Thyroid gland (tissue), 4 donors: ENCODE results near the gene RRM2. TPM values are rescaled to one million over a fixed set of nuclear protein-coding genes. Genes with fewer than 3 reads are reported as not detected.

ENCODE experiments used
- DNase-seq, 2 donors: peaks; one replicate each; pipeline ENCODE4 v3.0.0-alpha.2; 2019
- H3K27ac ChIP-seq, 3 donors: fragments of 200-600 bp; sonication (generic); 1 replicate in 2 of 3; 2 replicates in 1 of 3; pipeline ENCODE4 v1.5.1; 2016 to 2019; ENCODE audit warnings: mild to moderate bottlenecking in 1 of 3, moderate library complexity in 1 of 3
- H3K27me3 ChIP-seq: fragments of 200-600 bp; sonication (generic); one replicate; pipeline ENCODE4 v1.5.1; 2019
- H3K36me3 ChIP-seq, 2 donors: fragments of 200-600 bp; sonication (generic); one replicate each; pipeline ENCODE4 v1.5.1; 2016 to 2019
- H3K4me1 ChIP-seq, 2 donors: fragments of 200-600 bp; sonication (generic); one replicate each; pipeline ENCODE4 v1.5.1; 2017 to 2019
- H3K4me3 ChIP-seq, 3 donors: fragments of 200-600 bp; sonication (generic); replicated peaks in 1 of 3; 1 replicate in 2 of 3; 2 replicates in 1 of 3; pipeline ENCODE4 v1.5.1; 2016; ENCODE audit warnings: mild to moderate bottlenecking in 1 of 3
- H3K9me3 ChIP-seq: fragments of 200-600 bp; sonication (generic); one replicate; pipeline ENCODE4 v1.5.1; 2017
- POLR2A ChIP-seq, 2 donors: fragments of 450-650 bp; IDR thresholded peaks; one replicate each; pipeline ENCODE4 v1.6.1; 2017; ENCODE audit warnings: antibody characterized with exemption in 2 of 2, mild to moderate bottlenecking in 2 of 2, moderate library complexity in 1 of 2
- WGBS, 2 donors: methylation state at CpG; one replicate each; pipeline ENCODE4 v1.1.5; 2017; 5-methylcytosine and 5-hydroxymethylcytosine counted together
- intact Hi-C: fragments of 100-400 bp; cut with DNase I; formaldehyde crosslinking; loops from one replicate; pipeline ENCODE4 v1.15.1; 2023
- total RNA-seq, 4 donors: library from RNA; depleted of rRNA; stranded (reverse); fragments of >200 nt; gene quantifications; one replicate each; pipeline ENCODE4 v1.2.3, GENCODE V29; 2016
- TF ChIP-seq, protein P1 (sequence below), 6 experiments: fragments of 200-600 bp in 3 of 6; fragments of 450-650 bp in 3 of 6; sonication (generic) in 3 of 6; IDR thresholded peaks; one replicate each; pipeline ENCODE4 v1.5.1; 2016 to 2019; ENCODE audit warnings: antibody characterized with exemption in 6 of 6, mild to moderate bottlenecking in 2 of 6, inconsistent platforms in 1 of 6, moderate library complexity in 1 of 6

Gene RRM2
- total RNA-seq, 4 donors from 2014 or later, result 0.27 to 0.83 (median 0.75) TPM; not detected in 1

DNA sequence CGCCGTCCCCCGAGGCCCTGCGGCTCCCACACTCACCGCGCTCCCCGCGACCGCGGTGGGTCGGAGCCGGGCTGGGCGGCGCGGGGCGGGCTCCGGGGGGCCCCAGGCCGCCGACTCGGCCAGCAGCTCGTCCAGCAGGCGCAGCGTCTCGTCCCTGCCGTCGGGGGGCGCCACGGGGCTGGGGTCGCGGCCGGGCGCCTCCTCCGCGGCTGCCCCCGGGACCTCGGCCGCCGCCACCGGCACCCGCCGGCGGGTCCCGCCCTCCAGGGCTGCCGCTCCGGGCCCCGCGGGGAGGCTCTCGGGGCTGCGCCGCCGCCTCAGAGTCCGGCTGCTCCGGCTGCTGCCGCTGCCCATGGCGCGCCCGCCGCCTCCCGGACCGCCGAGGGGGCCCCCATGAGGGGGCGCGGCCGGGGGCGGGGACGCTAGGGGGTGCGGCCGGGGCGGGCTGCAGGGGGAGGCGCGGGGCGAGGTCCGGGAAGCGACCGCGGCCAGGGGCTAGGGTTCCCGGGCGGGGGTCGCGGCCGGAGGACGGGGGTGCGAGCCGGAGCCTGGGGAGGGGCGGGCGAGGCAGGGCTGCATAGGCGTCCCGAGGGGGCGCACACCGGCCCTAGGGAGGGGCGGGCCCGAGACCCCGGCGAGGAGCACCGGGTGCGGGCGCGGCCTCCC, 42.5 kb upstream of the RRM2 start, which contains the start of gene CYS1:
Gene CYS1 (minus strand): TSS at position 542 of the 666 bp plus-strand sequence. CDS start 188 bp downstream, at position 354.
- intact Hi-C loops, result no loop called here
- no peaks in the 10 kb centered on the region for H3K9me3 ChIP-seq
- peaks cover 14 to 35% of the 10 kb centered on the region in 2 donors for H3K4me1 ChIP-seq
- TF ChIP-seq, protein P1, sequence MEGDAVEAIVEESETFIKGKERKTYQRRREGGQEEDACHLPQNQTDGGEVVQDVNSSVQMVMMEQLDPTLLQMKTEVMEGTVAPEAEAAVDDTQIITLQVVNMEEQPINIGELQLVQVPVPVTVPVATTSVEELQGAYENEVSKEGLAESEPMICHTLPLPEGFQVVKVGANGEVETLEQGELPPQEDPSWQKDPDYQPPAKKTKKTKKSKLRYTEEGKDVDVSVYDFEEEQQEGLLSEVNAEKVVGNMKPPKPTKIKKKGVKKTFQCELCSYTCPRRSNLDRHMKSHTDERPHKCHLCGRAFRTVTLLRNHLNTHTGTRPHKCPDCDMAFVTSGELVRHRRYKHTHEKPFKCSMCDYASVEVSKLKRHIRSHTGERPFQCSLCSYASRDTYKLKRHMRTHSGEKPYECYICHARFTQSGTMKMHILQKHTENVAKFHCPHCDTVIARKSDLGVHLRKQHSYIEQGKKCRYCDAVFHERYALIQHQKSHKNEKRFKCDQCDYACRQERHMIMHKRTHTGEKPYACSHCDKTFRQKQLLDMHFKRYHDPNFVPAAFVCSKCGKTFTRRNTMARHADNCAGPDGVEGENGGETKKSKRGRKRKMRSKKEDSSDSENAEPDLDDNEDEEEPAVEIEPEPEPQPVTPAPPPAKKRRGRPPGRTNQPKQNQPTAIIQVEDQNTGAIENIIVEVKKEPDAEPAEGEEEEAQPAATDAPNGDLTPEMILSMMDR (IDR thresholded peaks at IDR 0.05), result peak in 3 of 6 experiments; percentile 27 to 29 (median 29)
- TF ChIP-seq POLR2A (IDR thresholded peaks at IDR 0.05), result no peak
- no peaks in the 10 kb centered on the region for H3K36me3 ChIP-seq
- peak within 1 kb of the TSS in 1 of 3 donors; percentile 43 for H3K4me3 ChIP-seq
- no peaks in the 10 kb centered on the region for H3K27me3 ChIP-seq
- peak in 1 of 2 donors; percentile 26 for DNase-seq
- 2% methylated on average over 12 of the region's 98 CpGs; no CpG with 5 or more reads in 1 of the 2 donors for WGBS, 2 donors
- H3K27ac ChIP-seq, result peak within 1 kb of the TSS in 2 of 3 donors; percentile 53 to 89

DNA sequence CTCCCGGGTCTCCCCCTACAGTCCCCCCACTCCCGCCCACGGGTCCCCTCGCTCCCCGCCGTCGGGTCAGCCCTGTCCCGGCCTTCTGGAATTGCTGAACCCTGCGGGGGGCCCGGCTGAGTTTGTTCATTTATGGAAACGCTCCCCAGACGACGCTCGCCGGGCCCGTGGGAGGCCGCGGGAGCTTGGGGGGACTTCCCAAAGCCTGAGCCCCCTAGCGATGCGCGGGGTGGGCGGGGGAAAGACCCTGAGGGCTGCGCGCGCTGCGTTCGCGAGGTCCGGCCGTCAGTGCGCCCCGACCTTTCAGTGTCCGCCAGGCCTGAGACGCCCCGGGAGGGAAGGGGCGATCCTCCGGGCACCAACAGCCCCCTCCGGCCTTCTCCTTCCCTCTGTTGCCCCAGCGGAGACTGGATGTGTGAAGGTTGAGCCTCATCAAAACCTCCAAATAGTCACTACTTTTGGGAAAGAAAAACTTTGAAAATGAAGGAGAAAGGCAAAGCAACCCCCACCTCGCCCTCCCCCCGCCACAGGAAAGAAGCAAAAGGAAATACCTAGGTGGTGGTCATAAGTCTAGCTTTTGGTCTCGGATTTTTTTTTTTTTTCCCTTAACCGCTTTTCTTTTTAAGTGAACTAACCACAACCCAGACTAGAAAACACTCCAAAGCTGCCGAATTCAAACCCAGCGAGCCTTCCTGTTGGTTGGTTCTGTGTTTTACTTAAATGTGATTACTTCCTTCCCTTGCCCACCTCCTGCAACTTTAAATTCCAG, 41.8 kb upstream of the RRM2 start:
- 9 to 19% methylated on average over 14 to 29 of the region's 45 CpGs for WGBS, 2 donors
- Histone ChIP-seq H3K36me3 (no peaks in the 10 kb centered on the region), H3K9me3 (no peaks in the 10 kb centered on the region), H3K27me3 (no peaks in the 10 kb centered on the region), H3K4me3 (peak overlapping the region in 1 of 3 donors; percentile 43), H3K4me1 (peaks cover 14 to 35% of the 10 kb centered on the region in 2 donors), H3K27ac (peak overlapping the region in 1 of 3 donors; percentile 89)
- intact Hi-C loops, result no loop called here
- TF ChIP-seq POLR2A (IDR thresholded peaks at IDR 0.05), result no peak
- TF ChIP-seq, protein P1 (IDR thresholded peaks at IDR 0.05), result no peak
- DNase-seq, result peak in 1 of 2 donors; percentile 31

DNA sequence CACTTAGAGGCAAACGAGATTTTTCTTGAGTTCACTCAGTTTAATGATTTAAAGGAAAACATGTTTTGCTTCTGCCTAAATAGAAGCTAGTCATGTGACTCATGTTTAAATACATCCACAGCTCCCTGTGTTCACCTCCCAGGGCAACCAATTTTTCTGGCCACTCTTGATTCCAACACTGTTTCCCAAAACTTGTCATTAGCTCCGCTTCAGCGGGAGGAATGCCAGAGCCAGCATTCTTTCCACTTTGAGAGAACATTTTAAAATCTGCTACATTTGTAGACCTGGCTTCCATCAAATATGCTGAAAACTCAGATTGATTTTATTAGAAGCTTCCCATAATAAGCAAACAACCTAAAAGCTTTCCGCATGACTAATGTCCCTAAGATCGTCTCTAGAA, 39.5 kb upstream of the RRM2 start:
- Histone ChIP-seq H3K4me3 (no peak overlapping the region), H3K36me3 (no peaks in the 10 kb centered on the region), H3K9me3 (no peaks in the 10 kb centered on the region), H3K4me1 (peaks cover 14 to 42% of the 10 kb centered on the region in 2 donors), H3K27me3 (no peaks in the 10 kb centered on the region), H3K27ac (peak overlapping the region in 1 of 3 donors; percentile 61)
- TF ChIP-seq, protein P1 (IDR thresholded peaks at IDR 0.05), result no peak
- no peak for TF ChIP-seq POLR2A (IDR thresholded peaks at IDR 0.05)
- 38 to 39% methylated on average over 5 of the region's 5 CpGs for WGBS, 2 donors
- intact Hi-C loops, result no loop called here
- DNase-seq, result peak in 1 of 2 donors; percentile 10

GRCh38 chr2:10083692-10084211, 38.8 kb upstream of the RRM2 start:
- Histone ChIP-seq H3K27me3 (no peaks in the 10 kb centered on the region), H3K36me3 (no peaks in the 10 kb centered on the region)
- intact Hi-C loops, result no loop called here

More at GRCh38 chr2:10083692-10084211, 38.8 kb upstream of the RRM2 start:
- H3K27ac ChIP-seq, result peak overlapping the region in 1 of 3 donors; percentile 61
- no peaks in the 10 kb centered on the region for H3K9me3 ChIP-seq
- WGBS, 2 donors, result 54 to 73% methylated on average over 13 of the region's 13 CpGs
- no peak overlapping the region for H3K4me3 ChIP-seq
- TF ChIP-seq POLR2A (IDR thresholded peaks at IDR 0.05), result no peak
- TF ChIP-seq, protein P1 (IDR thresholded peaks at IDR 0.05), result no peak
- peaks cover 13 to 36% of the 10 kb centered on the region in 2 donors for H3K4me1 ChIP-seq
- DNase-seq, result no peak
